Loucy (cell line): ENCODE data around the gene GTF2A1.

Experiments used
- CTCF ChIP-seq: fragments of 200-600 bp; sonication (generic); conservative IDR thresholded peaks from 2 replicates; pipeline ENCODE4 v1.5.1; 2014; ENCODE audit warnings: mild to moderate bottlenecking, antibody characterized with exemption, low read length
- EZH2phosphoT487 ChIP-seq: fragments of 200-600 bp; IDR thresholded peaks from 2 replicates; pipeline ENCODE4 v1.6.1; 2018; ENCODE audit warnings: antibody characterized with exemption, mild to moderate bottlenecking, moderate library complexity, borderline replicate concordance

GRCh38 chr14:81220830-81221578 lies at the start of gene GTF2A1:
- TF ChIP-seq CTCF (no peak), EZH2phosphoT487 (no peak)
